HG03159 (cell line): ENCODE results near the gene TMEM41B.

Experiments
- ATAC-seq: cut with Tn5 transposase; IDR thresholded peaks from one replicate; pipeline ENCODE4 v1.9.1; 2021; ENCODE audit warnings: mild to moderate bottlenecking, moderate library complexity; ENCODE audit not compliant: unreplicated experiment

Gene TMEM41B

GRCh38 chr11:9310485-9311090, 3.8 kb downstream of the TMEM41B start:
- no peak for ATAC-seq

- no peak for ATAC-seq
Observed at GRCh38 chr11:9304178-9304577, 10.2 kb downstream of the TMEM41B start.

GRCh38 chr11:9302448-9302847, 11.9 kb downstream of the TMEM41B start:
- ATAC-seq = no peak

- ATAC-seq = no peak
Observed at GRCh38 chr11:9301720-9302119, 12.7 kb downstream of the TMEM41B start.

GRCh38 chr11:9293646-9294045, 20.7 kb downstream of the TMEM41B start:
- no peak for ATAC-seq

- no peak for ATAC-seq
Observed at GRCh38 chr11:9285850-9286587, 28.4 kb downstream of the TMEM41B start.

- peak; percentile 84 for ATAC-seq
Observed at GRCh38 chr11:9280655-9281301, 33.6 kb downstream of the TMEM41B start.

GRCh38 chr11:9277176-9277575, 37.2 kb downstream of the TMEM41B start:
- no peak for ATAC-seq

- ATAC-seq = no peak
Observed at GRCh38 chr11:9276571-9276970, 37.8 kb downstream of the TMEM41B start.

GRCh38 chr11:9274499-9275258, 39.7 kb downstream of the TMEM41B start:
- no peak for ATAC-seq

GRCh38 chr11:9273376-9274336, 40.7 kb downstream of the TMEM41B start:
- ATAC-seq = no peak

- no peak for ATAC-seq
Observed at GRCh38 chr11:9269492-9270013, 44.8 kb downstream of the TMEM41B start.

- ATAC-seq = no peak
Observed at GRCh38 chr11:9267680-9268079, 46.7 kb downstream of the TMEM41B start.

- no peak for ATAC-seq
Observed at GRCh38 chr11:9266926-9267325, 47.5 kb downstream of the TMEM41B start.

- no peak for ATAC-seq
Observed at GRCh38 chr11:9266132-9266736, 48.2 kb downstream of the TMEM41B start.

GRCh38 chr11:9265211-9266131, 48.9 kb downstream of the TMEM41B start, which contains the start of gene DENND5A:
Gene DENND5A (minus strand): TSS chr11:9265350. CDS start chr11:9265069, 281 bp downstream.
- peak; percentile 26 for ATAC-seq

GRCh38 chr11:9264316-9265210, 49.8 kb downstream of the TMEM41B start:
- peak; percentile 17 for ATAC-seq
